Limb (tissue), 2 donors: ENCODE measurements around the gene CLEC3A.
A peak's percentile ranks its signal among the peaks of the same experiment; 100 is the strongest.
"Not testable (repeated sequence)": the region's sequence is repeated elsewhere in the genome, so short reads cannot be mapped to it uniquely, and the experiment has no call there.

ENCODE experiments used
- DNase-seq, 2 donors: peaks; one replicate each; pipeline ENCODE4 v3.0.0-alpha.2; 2016; ENCODE audit errors: extremely low spot score in 2 of 2

Gene CLEC3A

DNA sequence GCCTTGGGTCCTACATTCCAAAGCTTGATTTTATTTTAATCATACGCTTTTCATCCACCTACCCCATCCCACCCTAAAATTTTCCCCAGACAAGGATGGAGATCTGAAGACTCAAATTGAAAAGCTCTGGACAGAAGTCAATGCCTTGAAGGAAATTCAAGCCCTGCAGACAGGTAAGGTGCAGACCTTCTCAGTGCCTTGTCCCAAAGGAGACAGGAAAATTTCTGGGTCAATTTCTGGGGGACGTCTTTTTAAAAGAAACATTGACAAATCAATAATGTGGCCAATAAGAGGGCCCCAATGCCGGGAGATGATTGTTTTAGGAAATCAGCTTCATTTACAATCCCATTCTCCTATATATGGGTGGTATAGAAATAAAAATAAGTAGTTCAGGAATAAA, 5.7 kb downstream of the CLEC3A start:
- no peak for DNase-seq

DNA sequence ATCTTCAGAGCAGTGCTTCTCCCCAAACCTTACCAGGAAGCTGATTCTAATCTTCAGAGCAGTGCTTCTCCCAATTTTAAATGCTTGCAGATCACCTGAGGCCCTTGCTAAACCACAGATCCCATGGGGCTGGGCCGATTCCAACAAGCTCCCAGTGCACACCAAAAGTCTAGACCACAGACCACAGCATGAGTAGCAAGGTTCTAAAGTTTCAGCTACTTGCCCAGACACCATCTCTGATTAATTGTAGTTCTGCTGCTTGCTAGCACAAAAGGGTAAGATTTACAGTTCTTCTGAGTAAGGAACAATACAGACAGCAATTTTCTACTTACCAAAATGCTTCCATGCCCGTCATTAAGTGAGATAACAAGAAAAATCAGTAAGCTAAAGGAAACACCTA, 12.2 kb downstream of the CLEC3A start:
- DNase-seq = no peak

DNA sequence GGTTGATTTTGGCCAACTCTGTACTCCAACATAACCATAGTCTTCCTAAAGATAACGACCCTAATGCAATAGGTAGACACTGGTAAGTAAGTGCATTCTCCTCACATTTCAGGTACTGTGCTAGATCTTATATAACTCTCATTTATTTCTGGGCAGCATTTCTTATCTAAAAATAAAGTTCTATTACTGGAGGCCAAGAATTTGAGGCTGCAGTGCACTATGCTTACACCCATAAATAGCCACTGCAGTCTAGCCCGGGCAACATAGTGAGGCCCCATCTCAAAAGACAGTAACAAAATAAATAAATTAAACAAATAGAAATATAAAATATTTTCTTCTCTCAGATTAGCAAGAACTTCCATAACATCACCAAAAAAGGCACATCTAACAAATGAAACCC, 12.7 kb downstream of the CLEC3A start:
- DNase-seq = no peak

DNA sequence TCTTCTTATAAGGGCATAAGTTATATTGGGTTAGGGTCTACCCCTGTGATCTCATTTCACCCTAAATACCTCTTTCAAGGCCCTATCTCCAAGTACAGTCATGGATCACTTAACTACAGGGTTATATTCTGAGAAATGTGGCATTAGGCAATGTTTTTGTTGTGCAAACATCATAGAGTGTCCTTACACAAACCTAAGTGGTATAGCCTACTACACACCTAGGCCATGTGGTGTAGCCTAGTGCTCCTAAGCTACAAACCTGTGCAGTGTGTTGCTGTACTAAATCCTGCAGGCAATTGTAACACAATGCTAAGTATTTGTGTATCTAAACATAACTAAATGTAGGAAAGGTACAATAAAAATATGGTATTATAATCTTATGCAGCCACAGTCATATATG, 18.0 kb downstream of the CLEC3A start:
- DNase-seq = no peak

DNA sequence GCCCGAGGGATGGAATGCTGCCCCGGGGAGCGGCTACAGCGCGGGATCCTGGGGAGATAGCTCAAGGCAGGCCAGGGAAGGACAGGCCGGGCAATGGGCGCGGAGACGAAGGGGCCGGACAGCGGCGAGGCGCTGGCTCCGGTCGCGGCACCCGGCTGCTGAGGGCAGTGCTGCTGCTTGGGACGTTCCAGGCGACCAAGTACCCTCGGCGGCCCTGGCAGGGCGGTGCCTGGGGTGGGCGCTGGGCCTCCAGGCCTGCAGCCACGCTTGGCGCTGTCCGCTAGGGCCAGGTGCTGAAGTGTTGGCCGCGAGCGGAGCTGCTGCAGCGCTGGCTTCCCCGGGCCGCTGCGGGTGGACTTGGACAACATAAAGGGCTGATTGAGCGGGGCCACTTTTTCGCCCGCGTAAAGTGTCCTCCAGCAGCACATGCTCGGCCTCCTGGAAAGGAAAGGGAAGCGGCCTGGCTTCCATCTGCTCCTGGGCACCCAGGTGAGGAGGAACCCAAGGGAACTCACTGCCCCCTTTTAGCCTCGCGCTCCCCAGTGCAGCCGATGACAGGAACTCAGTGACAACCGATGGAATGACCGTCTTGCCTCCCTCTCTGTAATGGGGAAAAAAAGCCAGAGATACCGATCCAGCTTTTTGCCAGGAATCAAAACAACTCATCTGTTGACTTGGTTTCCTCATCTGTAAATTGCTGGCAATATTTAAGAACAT, 23.7 kb downstream of the CLEC3A start:
- DNase-seq = peak; percentile 62 to 92

DNA sequence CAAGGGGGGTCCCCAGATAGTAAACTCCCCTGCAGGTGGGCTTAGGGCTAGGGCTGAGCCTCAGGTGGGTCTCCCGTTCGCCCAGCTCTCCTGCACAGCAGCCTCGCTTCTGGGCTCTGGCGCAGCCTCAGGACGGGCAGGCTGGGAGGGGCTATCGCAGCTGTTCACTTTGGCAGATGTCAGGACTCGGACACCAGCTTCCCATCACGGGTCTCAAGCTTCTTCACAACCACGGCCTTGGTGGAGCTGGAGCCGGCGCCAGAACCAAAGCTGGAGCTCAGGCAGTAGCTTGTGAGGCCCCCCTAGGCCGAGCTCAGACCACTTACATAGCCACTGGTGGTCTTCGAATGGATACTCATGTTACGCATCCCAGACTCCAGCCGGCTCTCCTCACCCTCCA, 26.0 kb downstream of the CLEC3A start:
- no peak for DNase-seq

DNA sequence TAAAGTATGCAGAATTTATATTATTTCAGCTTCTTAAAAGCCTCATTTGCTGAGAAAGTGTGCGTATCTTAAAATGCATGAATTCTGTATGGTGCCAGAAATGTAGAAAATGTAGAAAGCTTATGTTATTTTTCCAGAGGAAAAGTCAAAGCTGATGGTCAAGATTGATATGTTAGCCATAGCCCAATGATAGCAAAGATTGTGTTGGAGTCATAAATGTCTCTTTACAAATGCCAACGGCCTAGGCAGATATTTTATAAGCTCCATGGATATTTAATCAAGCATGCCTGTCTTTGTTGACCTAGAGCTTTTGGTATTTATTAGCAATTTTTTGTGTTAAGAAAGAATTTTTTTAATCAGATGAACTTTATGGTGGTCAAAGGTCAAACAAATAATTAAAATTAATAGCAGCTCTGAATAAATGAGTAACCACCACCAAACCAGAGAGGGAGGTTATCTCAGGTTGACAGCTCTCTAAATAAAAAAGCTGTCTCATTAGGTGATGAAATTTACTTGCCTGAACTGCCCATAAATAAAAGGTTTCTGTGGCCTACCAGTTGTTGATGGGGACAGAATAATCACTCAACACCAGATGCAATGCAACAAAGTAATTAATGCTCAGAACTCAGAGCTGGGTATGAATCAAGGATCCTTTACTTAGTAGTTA, 28.5 kb downstream of the CLEC3A start:
- no peak for DNase-seq

DNA sequence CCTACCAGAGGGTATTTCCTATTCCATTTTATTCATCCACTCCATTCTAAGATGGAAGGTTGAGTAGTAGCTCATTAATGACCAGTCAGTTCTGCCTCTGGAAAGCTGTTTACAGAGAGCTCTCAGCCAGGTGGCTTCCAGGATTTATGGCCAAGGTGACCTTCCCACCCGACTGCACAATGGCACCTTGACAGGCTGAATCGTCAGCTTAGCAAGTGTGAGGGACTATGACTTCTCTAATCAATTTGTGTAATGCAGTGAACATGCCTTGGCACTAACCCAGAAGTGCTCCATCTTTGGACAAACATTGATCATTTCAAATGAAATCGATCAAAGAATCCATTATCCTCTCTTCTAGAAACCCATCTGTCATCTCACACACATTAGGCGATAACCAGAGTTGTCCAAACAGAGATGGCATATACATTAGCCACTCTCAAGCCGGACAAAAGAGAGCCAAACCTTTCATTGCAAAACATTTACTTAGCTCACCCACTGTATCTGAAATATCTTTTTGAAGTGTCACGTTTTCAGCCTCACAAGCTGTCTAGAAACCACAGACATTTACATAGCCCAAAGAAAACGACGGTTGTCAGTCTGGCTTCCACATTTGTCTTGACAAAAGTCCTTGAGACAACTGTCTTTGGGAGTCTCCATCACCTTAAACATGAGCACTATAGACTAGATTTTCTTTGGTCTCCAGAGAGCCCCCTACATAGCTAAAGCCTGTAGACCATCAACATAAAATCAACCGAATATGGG, 35.6 kb downstream of the CLEC3A start:
- no peak for DNase-seq

DNA sequence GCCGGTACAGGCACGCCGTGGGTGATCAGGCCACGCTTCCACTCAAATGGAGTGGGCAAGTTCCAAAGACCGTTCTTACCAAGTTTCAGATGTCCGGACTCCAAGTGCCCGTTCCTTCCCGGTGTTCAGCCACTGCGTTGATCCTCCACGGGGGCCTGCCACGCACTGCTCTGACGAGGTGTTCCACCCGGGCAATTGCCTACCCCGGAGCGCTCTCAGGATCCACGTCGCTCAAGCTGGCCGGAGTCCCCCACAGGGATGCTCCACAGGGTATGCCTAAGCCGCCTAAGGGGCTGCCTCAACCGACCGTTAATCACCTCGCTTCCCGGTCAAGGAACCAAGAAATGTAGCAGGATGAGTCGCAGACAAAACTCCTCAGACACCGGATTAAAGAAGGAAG, 37.5 kb downstream of the CLEC3A start:
- DNase-seq = not testable (repeated sequence)

DNA sequence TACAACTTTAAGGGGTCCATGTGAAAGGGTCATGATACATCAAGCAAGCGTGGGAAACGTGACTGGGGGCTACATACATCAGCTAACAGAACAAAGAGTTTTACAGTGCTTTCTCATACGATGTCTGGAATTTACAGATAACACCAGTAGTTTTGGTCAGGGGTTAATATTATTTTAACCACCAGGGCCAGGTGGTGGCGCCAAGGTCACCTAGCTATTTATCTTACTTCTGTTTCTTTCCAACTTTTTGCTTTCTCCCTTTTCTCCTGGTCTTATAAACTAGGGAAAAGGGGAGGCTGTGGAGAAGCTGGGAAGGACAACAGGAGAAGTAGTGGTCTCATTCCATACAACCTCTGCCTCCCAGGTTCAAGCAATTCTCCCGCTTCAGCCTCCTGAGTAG, 37.9 kb downstream of the CLEC3A start:
- no peak for DNase-seq

DNA sequence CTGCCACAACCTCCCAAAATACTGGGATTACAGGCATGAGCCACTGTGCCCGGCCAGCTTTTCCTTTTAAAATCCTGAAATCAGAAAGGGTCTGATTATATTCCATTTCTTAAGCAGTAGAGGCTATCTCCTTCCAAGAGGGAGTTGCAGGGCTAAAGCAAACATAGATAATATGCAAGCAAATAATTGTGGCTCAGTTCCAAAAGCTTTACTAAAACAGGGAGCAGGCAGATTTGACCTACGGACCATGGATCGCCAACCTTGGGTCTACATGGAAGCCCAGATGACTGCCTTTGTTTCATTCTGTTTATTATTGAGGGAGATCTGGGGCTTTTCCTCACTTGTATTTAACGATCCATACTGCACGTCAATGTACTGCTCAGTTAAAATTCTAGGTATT, 38.5 kb downstream of the CLEC3A start:
- DNase-seq = no peak

DNA sequence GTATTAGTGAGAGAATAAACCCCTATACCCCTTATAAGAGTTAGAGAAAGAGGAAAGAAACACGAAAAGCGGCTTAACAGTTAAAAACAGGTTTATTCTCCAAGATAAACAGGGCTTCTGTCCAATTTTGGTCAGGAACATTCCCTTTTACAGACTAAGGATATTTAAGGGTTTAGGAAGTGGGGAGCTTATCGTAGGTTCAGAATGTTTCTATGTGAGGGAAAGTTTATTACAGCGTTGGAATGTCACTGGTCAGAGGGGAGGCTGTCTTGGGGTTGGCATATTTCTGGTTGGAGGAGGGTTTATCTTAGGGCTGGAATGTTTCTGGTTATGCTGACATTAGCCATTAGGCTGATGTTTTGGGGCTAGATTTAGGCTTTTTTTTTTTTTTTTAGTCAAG, 43.0 kb downstream of the CLEC3A start:
- no peak for DNase-seq

DNA sequence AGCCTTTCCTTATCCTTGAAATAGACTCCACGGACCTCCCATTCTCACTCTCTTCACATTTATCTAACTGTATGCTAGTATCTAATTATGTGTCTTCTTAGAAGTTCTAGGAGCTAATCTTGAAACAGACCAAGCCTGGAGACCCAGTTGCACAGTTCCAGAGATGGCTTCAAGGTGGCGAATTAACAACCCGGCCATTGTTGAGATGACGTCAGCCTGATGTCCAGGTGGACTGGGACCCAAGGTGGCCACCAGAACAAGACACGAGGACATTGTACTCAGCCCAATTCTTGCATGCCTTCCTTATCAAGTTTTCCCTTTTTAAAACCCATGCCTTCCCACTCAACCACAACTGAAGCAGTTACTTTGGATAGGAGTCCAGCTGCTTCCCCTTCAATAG, 47.6 kb downstream of the CLEC3A start:
- DNase-seq = no peak

DNA sequence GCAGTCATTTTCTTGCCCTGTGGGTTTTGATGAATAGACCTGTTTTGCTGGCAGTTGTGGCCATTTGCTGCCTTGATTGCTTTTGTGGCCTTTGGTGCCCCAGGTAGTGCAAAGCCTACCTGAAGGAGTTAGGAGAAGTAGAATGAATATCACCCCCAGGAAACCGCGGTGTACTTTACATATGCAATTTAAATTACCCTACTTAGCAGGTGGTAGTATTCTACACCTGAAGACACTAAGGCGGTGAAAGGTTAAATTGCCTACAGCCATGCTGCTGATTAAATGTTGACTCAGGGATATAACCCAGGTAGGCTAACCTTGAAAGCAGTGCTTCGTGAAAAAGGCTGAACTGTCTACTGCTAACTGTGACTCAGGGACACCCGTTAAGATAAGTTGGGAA, 49.9 kb downstream of the CLEC3A start:
- no peak for DNase-seq

DNA sequence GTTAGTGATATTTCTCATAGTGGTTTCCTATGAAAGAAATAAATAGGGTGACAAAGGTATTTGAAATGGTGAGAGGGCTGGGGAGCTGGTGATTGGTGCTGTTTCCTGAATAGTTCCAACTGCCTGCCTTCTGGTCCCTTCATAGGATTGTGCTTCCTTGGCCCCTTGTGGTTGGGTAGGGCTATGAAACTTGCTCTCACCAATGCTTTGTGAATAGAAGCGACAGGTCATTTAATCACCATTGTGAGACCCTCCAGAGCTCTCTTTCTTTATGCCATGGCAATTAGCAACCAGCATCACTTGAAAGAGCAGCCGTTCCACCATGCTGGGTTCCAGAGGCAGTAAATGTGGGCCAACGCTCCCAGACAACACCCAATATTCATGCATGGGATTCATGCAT, 53.5 kb downstream of the CLEC3A start:
- DNase-seq = no peak

DNA sequence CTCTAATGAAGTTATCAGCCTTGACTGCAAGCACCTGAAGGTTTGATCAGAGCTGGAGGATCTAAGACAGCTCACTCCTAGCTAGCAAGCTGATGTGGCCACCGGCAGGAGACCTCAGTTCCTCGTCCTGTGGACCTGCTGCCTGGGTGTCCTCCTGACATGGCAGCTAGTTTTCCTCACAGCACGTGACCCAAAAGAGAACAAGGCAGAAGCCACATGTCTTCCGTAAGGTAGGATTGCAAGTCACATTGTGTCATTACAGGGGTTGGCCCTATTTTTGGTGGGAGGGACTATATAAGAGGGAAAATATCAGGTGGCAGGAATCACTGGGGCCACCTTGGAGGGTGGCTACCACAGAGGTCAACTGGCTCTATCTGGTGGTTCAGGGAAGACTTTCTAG, 59.0 kb downstream of the CLEC3A start:
- no peak for DNase-seq
